SIG-M5 treated with dmso at 0.1 percent for 504 hours (cell line): ENCODE measurements around the gene FCN2.

ENCODE experiments used
- DNase-seq: peaks from one replicate; lab custom pipeline; 2025; ENCODE audit not compliant: unreplicated experiment; lab: John Stamatoyannopoulos, UW

The FCN2 gene

DNA sequence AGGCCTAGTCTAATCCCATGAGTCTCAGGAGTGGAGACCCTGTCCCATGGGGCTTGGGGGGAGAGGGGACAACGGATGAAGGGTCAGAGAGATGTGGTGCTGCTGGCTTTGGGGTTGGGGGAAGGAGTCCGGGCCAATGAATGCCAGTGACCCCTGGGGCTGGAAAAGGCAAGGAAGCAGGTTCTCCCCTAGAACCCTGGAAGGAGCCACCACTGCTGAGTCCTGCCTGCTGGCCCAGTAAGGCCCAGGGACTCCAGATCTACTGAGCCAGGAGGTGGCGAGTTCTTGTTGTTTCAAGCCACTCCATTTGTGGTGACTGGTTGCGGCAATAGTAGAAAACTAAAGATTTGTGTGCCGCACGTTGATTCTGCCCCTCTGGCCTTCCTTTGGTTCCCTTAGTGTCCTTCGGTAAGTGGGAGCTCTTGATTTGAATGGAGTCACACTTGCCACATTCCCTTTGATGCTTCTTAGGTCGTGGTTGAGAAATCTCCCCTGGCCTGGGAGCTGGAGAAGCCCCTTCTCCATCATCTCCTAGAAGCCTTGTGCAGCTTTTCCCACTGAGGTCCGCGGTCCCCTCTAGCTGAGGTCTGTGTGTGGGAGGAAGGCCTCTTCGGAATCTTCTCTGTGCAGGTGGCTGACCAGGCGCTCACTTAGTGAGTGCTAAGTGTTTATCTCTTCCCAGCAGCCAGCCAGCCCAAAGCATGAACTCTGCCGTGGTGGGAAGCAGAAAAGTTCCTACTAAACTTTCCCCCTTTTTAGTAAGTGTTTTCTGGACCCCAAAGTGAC is 28.1 kb downstream of the FCN2 start:
- no peak for DNase-seq

GRCh38 chr9:134909511-134910481 is 29.2 kb downstream of the FCN2 start:
- DNase-seq, result no peak

DNA sequence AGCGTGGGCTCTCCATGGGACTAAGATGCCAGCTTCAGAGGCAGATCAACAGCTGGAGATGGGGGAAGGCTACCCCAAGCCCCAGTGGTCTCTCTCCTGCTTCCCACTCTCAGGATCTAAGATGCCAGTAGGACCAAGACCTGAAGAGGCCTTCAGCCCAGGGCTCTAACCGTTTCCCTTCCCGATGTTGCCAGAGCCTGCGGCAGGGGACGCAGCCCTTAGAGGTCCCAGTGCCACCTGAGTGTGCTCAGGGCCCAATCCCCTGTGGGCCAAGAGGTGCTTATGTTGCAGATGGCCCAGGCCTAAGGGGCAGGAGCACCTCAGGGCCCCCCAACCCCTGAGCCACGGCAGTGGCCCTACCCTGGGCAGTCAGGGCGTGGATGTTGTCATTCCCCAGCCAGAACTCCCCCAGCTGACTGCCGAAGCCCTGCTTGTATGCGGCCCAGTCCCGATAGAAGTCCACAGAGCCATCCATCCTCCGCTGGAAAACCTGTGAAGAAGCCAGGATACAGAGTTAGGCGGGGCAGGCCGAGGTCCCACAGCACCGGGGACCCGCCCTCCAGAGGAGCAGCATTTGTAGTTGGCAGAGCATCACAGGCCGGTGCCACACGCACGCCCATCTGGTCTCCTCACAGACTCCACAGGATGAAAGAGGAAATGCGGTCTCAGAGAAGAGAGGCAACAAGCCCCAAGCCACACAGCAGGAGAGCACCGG is 31.7 kb downstream of the FCN2 start:
- DNase-seq, result no peak

- no peak for DNase-seq
Observed at GRCh38 chr9:134913041-134913712, 32.6 kb downstream of the FCN2 start.

GRCh38 chr9:134913713-134914500 is 33.3 kb downstream of the FCN2 start:
- DNase-seq, result no peak

GRCh38 chr9:134914501-134914834 is 33.9 kb downstream of the FCN2 start:
- no peak for DNase-seq

- DNase-seq, result no peak
Observed at GRCh38 chr9:134915046-134915985, 34.7 kb downstream of the FCN2 start.

DNA sequence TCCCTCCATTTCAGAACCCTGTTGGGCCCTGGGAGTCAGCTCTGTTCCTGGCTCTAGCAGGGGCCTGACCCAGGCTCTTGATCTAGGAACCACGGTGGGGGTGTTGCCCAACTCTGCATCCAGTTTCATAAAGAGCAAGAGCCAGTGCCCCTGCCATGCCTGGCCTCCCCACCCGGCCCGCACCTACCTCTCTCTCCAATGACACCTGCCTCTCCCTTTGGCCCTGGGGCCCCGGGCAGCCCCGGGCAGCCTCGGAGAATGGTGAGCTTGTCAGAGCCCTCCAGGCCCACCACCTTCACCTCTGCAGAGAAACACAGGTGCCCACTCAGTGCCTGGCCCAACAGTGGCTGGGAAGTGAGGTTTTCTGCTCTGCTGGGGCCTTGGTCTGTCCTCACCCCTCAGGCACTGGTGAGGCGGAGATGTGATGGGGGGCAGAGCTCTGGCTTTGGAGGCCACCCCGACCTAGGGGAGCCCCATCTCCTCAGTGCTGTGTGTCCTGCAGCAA is 35.6 kb downstream of the FCN2 start:
- no peak for DNase-seq

DNA sequence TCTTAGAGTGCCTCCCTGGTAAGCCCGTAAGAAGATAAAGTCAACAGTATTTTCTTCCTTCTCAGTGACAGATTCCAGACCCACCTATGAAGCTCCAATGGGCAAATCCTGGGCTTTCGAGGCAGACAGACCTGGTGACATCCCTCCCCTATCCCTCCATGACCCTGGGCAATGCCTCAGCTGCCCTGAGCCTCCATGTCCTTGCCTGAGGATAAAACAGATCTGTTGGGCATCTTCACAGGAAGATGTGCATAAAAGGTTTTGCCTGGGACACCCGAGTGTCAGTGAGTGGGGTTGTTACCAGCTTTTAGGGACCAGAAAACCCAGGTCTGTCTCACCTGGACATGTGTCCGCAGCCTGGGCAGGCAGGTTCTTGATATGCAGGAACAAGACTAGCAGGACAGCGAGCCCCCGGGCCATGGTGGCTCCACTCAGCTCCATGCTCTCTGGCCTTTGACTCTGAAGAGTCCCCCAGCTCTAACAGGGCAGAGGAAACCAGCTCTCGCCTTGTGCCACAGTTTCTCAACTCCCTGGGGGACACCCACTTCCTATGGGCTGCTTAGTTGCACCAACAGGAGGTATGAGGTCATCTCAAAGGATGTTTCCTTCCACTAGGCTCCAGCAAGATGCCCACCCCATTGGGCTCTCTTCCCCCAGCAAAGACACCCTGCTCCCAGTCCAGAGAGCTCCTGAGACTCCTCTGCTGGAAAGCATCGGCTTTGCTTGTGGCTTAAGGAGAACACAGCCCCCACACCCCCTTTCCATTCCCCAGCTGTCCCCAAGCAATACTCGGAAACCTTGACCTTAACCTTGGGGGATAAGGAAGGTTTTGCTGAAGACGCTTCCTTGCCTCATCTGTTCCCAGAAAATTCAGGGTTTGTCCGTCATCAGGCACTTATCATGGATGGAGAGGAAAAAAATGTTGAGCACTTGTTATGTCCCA is 37.1 kb downstream of the FCN2 start, which contains the start of gene FCN1:
TSS of gene FCN1 (minus strand) at position 482 of the 943 bp plus-strand sequence. CDS start at position 441, 41 bp downstream.
- DNase-seq, result no peak

GRCh38 chr9:134918646-134919045 is 38.0 kb downstream of the FCN2 start:
- DNase-seq, result no peak

GRCh38 chr9:134919303-134919702 is 38.7 kb downstream of the FCN2 start:
- DNase-seq, result no peak

DNA sequence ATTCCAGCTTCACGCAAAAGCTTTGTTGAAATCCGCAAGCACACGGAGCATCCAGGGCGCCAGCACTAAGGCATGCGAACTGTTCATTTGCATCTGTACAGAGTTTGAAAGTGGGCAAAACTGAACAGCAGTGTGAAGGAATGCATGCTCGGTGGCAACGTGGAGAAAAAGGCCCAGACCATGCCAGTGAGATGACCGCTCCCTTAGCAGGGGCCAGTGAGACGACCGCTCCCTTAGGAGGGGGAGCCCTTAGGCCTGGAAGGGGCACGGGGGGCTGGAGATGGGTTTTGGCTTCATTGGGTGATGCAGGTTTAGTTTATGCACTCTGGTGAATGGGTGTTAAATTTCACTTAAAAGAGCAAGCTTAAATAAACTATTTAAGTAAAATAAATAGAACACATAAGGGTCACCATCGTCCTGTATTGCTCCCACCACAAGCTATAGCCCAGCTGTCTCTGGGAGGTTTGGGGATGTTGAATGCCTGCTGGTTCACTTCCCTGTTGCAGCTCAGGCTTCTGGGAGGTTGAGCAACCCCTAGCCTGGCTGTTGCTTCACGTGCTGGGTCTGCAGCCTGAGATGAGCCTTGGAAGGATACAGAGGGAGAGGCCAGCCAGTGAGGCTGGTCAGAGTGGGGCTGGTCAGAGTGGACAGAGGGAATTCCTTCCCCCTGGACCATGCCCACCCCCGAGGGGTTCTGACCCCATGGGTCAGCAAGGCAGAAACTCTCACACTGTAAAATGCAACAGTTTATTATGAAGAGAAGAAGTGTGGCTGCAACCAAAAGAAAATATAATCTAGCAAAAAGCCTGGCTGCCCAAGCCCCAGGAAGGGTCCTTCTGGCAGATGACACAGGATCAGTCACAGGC is 41.7 kb downstream of the FCN2 start:
- peak; percentile 40 for DNase-seq

- no peak for DNase-seq
Observed at GRCh38 chr9:134922932-134923240, 42.3 kb downstream of the FCN2 start.

DNA sequence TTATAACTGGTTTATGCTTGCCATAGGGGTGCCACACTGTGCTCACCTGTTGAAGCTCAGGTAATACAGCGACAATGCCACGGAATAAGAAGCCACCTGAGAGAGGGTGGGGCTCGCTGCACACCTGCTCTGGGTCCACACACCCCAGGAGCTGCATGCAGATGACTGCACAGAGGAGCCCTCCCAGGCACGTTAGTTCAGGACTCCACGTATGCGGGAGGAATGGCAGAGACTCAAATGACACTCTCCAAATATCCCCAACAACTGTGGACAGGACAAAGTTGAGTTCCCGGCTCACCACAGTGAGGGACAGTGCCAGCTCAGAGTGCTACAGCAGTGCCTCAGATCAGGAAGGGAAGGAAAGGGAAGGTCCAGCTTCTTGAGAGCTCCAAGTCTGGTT is 42.9 kb downstream of the FCN2 start:
- DNase-seq, result no peak

GRCh38 chr9:134925011-134925511 is 44.5 kb downstream of the FCN2 start:
- no peak for DNase-seq

DNA sequence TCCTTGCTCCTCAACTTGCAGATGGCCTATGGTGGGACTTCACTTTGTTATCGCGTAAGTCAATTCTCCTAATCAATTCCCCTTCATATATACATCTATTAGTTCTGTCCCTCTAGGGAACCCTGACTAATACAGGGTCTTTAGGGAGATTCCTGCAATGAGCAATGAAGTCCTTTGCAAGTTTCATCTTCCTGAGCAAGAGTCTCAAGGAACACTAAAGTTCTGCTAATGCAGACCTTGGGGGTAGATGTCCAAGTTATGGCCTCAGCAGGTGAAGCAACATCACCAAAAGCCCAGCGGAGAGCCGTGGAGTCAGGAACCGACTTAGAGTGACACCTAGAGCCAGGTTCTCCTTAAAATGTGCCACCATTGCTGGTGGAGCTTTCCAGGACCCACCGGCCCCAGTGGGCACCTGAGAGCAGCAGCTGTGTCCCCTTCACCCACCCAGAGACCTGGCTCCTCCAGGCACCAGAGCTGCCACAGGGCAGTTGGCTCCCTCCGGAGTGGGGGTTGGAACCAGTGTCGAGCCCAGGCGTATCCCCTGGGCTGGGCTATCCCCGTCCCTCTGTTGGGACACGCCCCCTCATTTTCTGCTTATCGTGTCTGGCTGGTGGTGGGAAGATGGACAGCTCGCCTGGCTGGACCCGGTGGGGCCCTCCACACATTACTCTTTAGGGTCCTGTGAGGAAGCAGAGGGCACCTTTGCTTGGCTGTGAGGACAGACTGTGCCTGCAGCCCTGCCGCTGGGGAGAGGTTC is 48.0 kb downstream of the FCN2 start:
- DNase-seq, result no peak
